NCI-H1436 (cell line): ENCODE results near the gene DOP1B.

Source experiments
- DNase-seq: peaks from one replicate; lab custom pipeline; 2025; lab: John Stamatoyannopoulos, UW

DOP1B gene

GRCh38 chr21:36202726-36203602 lies 46.3 kb downstream of the DOP1B start:
- no peak for DNase-seq

GRCh38 chr21:36203603-36203889 lies 46.9 kb downstream of the DOP1B start:
- DNase-seq, result no peak

GRCh38 chr21:36204980-36205379 lies 48.4 kb downstream of the DOP1B start:
- DNase-seq, result no peak

- no peak for DNase-seq
These were observed 49.3 kb downstream of the DOP1B start for GRCh38 chr21:36205962-36206361.
